Keratinocyte (primary cell): ENCODE data around the gene DOP1A. TPM values are rescaled to one million over a fixed set of nuclear protein-coding genes. Genes with fewer than 3 reads are reported as not detected.

Experiments used
- DNase-seq: peaks from one replicate; pipeline ENCODE4 v3.0.0-alpha.2; 2011; ENCODE audit warnings: low read depth, missing footprints, low spot score
- FAIRE-seq: peaks from 2 replicates; lab custom pipeline; 2011; peaks lifted over from hg19 to GRCh38; lab: Jason Lieb, UNC
- H2AFZ ChIP-seq: 2 replicates; pipeline ENCODE4 v1.6.0; 2012; ENCODE audit warnings: low read length, control low read depth, inconsistent platforms; ENCODE audit not compliant: control insufficient read depth
- H3K27ac ChIP-seq: 2 replicates; pipeline ENCODE4 v1.5.1; 2011; ENCODE audit warnings: low read length; ENCODE audit not compliant: control insufficient read depth, insufficient read depth
- H3K27me3 ChIP-seq: 3 replicates; pipeline ENCODE4 v1.6.0; 2011; ENCODE audit warnings: low read length; ENCODE audit not compliant: control insufficient read depth, insufficient read depth; ENCODE audit errors: extremely low read depth
- H3K36me3 ChIP-seq, 2 experiments: 2 replicates in 1 of 2; 3 replicates in 1 of 2; pipeline ENCODE4 v1.5.1; 2011; ENCODE audit warnings: low read length in 2 of 2, mild to moderate bottlenecking in 1 of 2; ENCODE audit not compliant: control insufficient read depth in 2 of 2, insufficient read depth in 2 of 2; ENCODE audit errors: extremely low read depth in 1 of 2
- H3K4me1 ChIP-seq: 3 replicates; pipeline ENCODE4 v1.5.1; 2011; ENCODE audit warnings: low read length; ENCODE audit not compliant: control insufficient read depth, insufficient read depth; ENCODE audit errors: extremely low read depth
- H3K4me2 ChIP-seq: 3 replicates; pipeline ENCODE4 v1.6.0; 2011; ENCODE audit warnings: low read depth, low read length; ENCODE audit not compliant: control insufficient read depth, insufficient read depth; ENCODE audit errors: extremely low read depth
- H3K4me3 ChIP-seq, 3 experiments: fragments of 200-600 bp in 1 of 3; sonication (generic) in 1 of 3; 2 replicates in 2 of 3; 3 replicates in 1 of 3; pipeline ENCODE4 v1.5.1; 2011 to 2016; ENCODE audit warnings: low read length in 3 of 3, mild to moderate bottlenecking in 3 of 3, control low read depth in 2 of 3, inconsistent platforms in 1 of 3, low read depth in 1 of 3, mixed read lengths in 1 of 3, mixed run types in 1 of 3, moderate library complexity in 1 of 3; ENCODE audit not compliant: control insufficient read depth in 2 of 3, insufficient read depth in 2 of 3; ENCODE audit errors: extremely low read depth in 1 of 3
- H3K79me2 ChIP-seq: 2 replicates; pipeline ENCODE4 v1.6.0; 2012; ENCODE audit warnings: low read length; ENCODE audit not compliant: control insufficient read depth, insufficient read depth
- H3K9ac ChIP-seq: 3 replicates; pipeline ENCODE4 v1.6.0; 2011; ENCODE audit warnings: low read length; ENCODE audit not compliant: control insufficient read depth, insufficient read depth; ENCODE audit errors: extremely low read depth
- H3K9me1 ChIP-seq: 3 replicates; pipeline ENCODE4 v1.6.0; 2011; ENCODE audit warnings: low read length; ENCODE audit not compliant: control insufficient read depth, insufficient read depth; ENCODE audit errors: extremely low read depth
- H3K9me3 ChIP-seq: 2 replicates; pipeline ENCODE4 v1.5.1; 2012; ENCODE audit warnings: low read depth, low read length; ENCODE audit not compliant: control insufficient read depth
- H4K20me1 ChIP-seq: 3 replicates; pipeline ENCODE4 v1.6.0; 2011; ENCODE audit warnings: low read length; ENCODE audit not compliant: control insufficient read depth, insufficient read depth; ENCODE audit errors: extremely low read depth
- EZH2 ChIP-seq: IDR thresholded peaks from one replicate; pipeline ENCODE4 v1.6.1; 2012; ENCODE audit warnings: inconsistent platforms, mild to moderate bottlenecking, low read length, moderate library complexity
- dilution Hi-C: fragments of 300-500 bp; cut with MboI; formaldehyde crosslinking; loops from one replicate; pipeline ENCODE4 v1.7.0; 2020; ENCODE audit warnings: low sequenced_read_pairs; ENCODE audit not compliant: extremely low pct_ligation_motif_present
- polyA plus RNA-seq, 5 experiments: library from polyadenylated mRNA; depleted of rRNA in 3 of 5; stranded (reverse) in 3 of 5; stranded (forward) in 1 of 5; unstranded in 1 of 5; fragments of >200 nt; gene quantifications; 1 replicate in 1 of 5; 2 replicates in 3 of 5; 3 replicates in 1 of 5; pipeline versions ENCODE4 v1.2.1 to v1.2.3, GENCODE V29; 2011 to 2012; ENCODE audit warnings: missing spikeins in 2 of 5, low read depth in 1 of 5, low replicate concordance in 1 of 5
- TF ChIP-seq, protein P1 (sequence below), 3 experiments: IDR thresholded peaks in 1 of 3; conservative IDR thresholded peaks in 1 of 3; optimal IDR thresholded peaks in 1 of 3; 2 replicates in 2 of 3; 3 replicates in 1 of 3; pipeline versions ENCODE3 to v1.5.1; 2011; ENCODE audit warnings: low read length in 3 of 3, mild to moderate bottlenecking in 3 of 3, moderate library complexity in 2 of 3, control low read depth in 1 of 3, inconsistent platforms in 1 of 3; ENCODE audit not compliant: insufficient read depth in 2 of 3; ENCODE audit errors: extremely low read depth in 1 of 3

The DOP1A gene
- polyA plus RNA-seq, 1 donor (not counting 4 experiments of a cell fraction or from before 2014, with no cell fraction given), result 14.1 TPM

DNA sequence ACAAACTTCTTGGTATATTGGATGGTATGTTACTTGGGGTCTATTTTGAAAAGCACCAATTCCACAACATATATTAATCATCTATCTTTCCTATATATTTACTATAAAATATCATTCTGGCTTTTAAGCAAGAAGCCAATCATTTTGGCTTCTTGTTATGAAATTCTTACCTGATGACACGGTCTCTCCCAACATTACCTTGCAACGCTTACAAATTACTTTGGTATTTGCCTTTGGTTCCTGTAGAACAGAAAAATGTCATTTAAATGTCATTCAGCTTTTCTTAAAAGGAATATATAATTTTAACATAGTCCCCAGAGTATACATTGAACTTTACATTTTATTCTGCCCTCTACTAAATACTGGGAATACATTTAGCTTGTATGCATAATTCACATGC, 29.2 kb upstream of the DOP1A start:
- Histone ChIP-seq H3K4me1 (peaks cover 11% of the 10 kb centered on the region), H3K79me2 (no peaks in the 10 kb centered on the region), H3K9ac (no peak overlapping the region), H3K9me3 (no peaks in the 10 kb centered on the region), H3K27me3 (no peaks in the 10 kb centered on the region), H3K36me3 (peaks cover 0 to 2% of the 10 kb centered on the region in 2 experiments), H3K4me2 (no peak overlapping the region), H3K27ac (no peak overlapping the region), H3K9me1 (no peaks in the 10 kb centered on the region), H2AFZ (no peak overlapping the region), H3K4me3 (no peak overlapping the region), H4K20me1 (no peaks in the 10 kb centered on the region)
- dilution Hi-C loops, result no loop called here
- TF ChIP-seq, protein P1, sequence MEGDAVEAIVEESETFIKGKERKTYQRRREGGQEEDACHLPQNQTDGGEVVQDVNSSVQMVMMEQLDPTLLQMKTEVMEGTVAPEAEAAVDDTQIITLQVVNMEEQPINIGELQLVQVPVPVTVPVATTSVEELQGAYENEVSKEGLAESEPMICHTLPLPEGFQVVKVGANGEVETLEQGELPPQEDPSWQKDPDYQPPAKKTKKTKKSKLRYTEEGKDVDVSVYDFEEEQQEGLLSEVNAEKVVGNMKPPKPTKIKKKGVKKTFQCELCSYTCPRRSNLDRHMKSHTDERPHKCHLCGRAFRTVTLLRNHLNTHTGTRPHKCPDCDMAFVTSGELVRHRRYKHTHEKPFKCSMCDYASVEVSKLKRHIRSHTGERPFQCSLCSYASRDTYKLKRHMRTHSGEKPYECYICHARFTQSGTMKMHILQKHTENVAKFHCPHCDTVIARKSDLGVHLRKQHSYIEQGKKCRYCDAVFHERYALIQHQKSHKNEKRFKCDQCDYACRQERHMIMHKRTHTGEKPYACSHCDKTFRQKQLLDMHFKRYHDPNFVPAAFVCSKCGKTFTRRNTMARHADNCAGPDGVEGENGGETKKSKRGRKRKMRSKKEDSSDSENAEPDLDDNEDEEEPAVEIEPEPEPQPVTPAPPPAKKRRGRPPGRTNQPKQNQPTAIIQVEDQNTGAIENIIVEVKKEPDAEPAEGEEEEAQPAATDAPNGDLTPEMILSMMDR (optimal IDR thresholded peaks at IDR 0.05 in 1 of 3, IDR thresholded peaks at IDR 0.05 in 1 of 3, conservative IDR thresholded peaks at IDR 0.05 in 1 of 3; ENCODE audit: extremely low read depth in 1 of 3, insufficient read depth in 2 of 3, low read length in 3 of 3), result no peak
- no peak for TF ChIP-seq EZH2
- no peak for FAIRE-seq
- DNase-seq, result no peak

DNA sequence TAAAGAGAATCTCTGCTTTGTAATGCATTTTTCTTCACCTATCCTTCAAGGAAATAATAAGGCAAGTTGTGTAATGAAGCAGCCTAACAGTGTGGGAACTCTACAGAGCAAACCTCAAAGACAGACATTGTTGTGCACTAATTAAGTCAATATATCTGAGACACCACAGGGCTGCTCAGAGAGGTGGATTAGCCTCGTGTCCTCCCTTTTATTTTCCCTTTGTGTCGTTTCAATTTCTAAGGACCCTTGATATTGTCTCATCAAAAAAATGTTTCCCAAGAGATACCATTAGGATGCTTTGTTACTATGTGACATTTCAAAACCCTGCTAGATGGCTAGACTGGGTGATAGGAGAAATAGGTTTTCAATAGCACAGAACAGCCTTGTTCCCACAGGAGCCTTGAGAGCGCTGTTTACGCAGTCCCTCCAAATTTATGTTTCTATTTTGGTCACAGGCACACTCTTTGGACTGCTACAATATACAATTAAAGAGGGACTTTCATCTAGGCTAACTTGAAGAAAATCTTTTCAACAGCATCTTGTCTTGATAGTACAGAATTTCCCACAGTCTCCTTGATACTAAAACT, 24.9 kb upstream of the DOP1A start:
- TF ChIP-seq, protein P1 (optimal IDR thresholded peaks at IDR 0.05 in 1 of 3, IDR thresholded peaks at IDR 0.05 in 1 of 3, conservative IDR thresholded peaks at IDR 0.05 in 1 of 3; ENCODE audit: extremely low read depth in 1 of 3, insufficient read depth in 2 of 3, low read length in 3 of 3), result no peak
- no peak for TF ChIP-seq EZH2
- no peaks in the 10 kb centered on the region for H4K20me1 ChIP-seq
- DNase-seq, result no peak

More for the DNA sequence above, 24.9 kb upstream of the DOP1A start:
- Histone ChIP-seq H3K79me2 (no peaks in the 10 kb centered on the region), H3K4me1 (peaks cover 11% of the 10 kb centered on the region), H3K4me3 (no peak overlapping the region), H3K27me3 (no peaks in the 10 kb centered on the region), H3K9me1 (no peaks in the 10 kb centered on the region), H3K9ac (no peak overlapping the region), H3K9me3 (no peaks in the 10 kb centered on the region), H3K27ac (no peak overlapping the region), H2AFZ (no peak overlapping the region), H3K36me3 (no peaks in the 10 kb centered on the region), H3K4me2 (no peak overlapping the region)
- no peak for FAIRE-seq
- dilution Hi-C loops, result no loop called here
